ENCODE measurements around the gene MYO16.

The MYO16 gene

DNA sequence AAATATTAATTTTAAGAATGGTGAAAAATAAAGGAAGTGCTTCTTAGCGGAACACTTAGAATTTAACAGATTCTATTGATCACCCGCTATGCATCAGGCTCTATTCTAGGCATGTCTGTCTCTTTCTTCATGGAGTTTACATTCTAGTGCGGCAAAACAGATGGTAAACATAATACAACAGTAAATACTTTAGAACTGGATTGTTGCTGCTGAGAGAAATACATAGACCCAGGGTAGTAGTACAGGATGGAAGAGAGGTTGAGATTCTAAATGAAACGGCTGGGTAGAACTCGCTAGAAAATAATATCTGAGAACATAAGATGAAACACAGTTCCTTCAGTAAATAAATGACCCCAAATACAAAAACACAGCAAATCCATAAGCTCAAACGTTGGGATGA, 498.7 kb downstream of the MYO16 start:
- Histone ChIP-seq H3K4me2 (ENCODE audit: low read depth, low read length, poor library complexity, severe bottlenecking) (no peak overlapping the region), H3K36me3 (ENCODE audit: insufficient read depth, low read length) (no peaks in the 10 kb centered on the region), H3K4me1 (ENCODE audit: insufficient read depth, low read length, poor library complexity, severe bottlenecking) (peaks cover 39% of the 10 kb centered on the region), H3K4me3 (ENCODE audit: low read length, poor library complexity, severe bottlenecking) (no peak overlapping the region), H4K20me1 (ENCODE audit: insufficient read depth, low read length, poor library complexity, severe bottlenecking) (no peaks in the 10 kb centered on the region), H3K9me2 (replicated peaks; ENCODE audit: low read depth, low read length) (no peaks in the 10 kb centered on the region), H3F3A (ENCODE audit: low read depth) (peaks cover 4% of the 10 kb centered on the region), H3K9me3 (ENCODE audit: insufficient read depth, low read depth, low read length) (no peaks in the 10 kb centered on the region), H3K9ac (ENCODE audit: low read depth, low read length, poor library complexity, severe bottlenecking) (no peak overlapping the region), H2AFZ (ENCODE audit: low read length) (no peak overlapping the region), H3K27me3 (ENCODE audit: insufficient read depth, low read length, poor library complexity, severe bottlenecking) (no peaks in the 10 kb centered on the region), H3K79me2 (ENCODE audit: insufficient read depth, low read length) (no peaks in the 10 kb centered on the region)
- TF ChIP-seq, protein P1, sequence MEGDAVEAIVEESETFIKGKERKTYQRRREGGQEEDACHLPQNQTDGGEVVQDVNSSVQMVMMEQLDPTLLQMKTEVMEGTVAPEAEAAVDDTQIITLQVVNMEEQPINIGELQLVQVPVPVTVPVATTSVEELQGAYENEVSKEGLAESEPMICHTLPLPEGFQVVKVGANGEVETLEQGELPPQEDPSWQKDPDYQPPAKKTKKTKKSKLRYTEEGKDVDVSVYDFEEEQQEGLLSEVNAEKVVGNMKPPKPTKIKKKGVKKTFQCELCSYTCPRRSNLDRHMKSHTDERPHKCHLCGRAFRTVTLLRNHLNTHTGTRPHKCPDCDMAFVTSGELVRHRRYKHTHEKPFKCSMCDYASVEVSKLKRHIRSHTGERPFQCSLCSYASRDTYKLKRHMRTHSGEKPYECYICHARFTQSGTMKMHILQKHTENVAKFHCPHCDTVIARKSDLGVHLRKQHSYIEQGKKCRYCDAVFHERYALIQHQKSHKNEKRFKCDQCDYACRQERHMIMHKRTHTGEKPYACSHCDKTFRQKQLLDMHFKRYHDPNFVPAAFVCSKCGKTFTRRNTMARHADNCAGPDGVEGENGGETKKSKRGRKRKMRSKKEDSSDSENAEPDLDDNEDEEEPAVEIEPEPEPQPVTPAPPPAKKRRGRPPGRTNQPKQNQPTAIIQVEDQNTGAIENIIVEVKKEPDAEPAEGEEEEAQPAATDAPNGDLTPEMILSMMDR (conservative IDR thresholded peaks at IDR 0.05; ENCODE audit: low read length) = no peak
- no peak for TF ChIP-seq EZH2phosphoT487 (IDR thresholded peaks at IDR 0.05; ENCODE audit: borderline replicate concordance)

DNA sequence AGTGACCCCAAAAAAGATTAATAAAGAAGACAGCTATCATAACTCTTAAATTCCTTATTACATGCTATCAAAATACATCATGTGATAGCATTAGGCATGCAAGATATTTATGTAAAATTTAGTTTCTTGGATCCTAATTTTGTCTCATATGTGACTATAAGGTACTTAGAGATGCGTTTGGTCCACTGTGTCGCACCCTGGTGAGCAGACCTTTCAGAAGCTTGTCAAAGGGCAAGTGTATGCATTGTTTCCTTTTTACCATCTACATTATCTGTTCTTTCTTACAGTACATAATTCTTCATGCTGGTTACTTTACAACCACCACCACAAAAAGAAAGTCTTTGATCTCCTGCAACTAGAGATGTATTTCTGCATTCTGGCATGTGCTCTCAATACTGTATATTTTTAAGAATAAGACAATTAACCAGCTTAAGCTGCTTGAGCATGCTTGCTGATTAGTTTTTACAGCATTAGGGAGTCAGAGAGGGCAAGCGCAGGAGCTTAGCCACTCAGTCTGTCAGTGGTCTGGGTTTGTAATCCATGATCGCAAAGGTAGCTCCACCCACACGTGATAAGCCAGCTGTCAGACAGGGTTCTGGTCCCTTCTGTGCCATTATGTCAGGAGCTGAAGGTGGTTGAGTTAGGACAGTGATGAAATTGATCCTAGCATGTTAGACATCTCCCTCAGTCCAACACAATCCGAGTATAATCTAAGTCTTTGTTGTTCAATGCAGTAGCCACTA, 500.9 kb downstream of the MYO16 start:
- Histone ChIP-seq H3K4me1 (ENCODE audit: insufficient read depth, low read length, poor library complexity, severe bottlenecking) (peaks cover 48% of the 10 kb centered on the region), H4K20me1 (ENCODE audit: insufficient read depth, low read length, poor library complexity, severe bottlenecking) (no peaks in the 10 kb centered on the region), H3K36me3 (ENCODE audit: insufficient read depth, low read length) (no peaks in the 10 kb centered on the region), H3K4me3 (ENCODE audit: low read length, poor library complexity, severe bottlenecking) (no peak overlapping the region), H2AFZ (ENCODE audit: low read length) (peak overlapping the region; percentile 55), H3K27me3 (ENCODE audit: insufficient read depth, low read length, poor library complexity, severe bottlenecking) (no peaks in the 10 kb centered on the region), H3K4me2 (ENCODE audit: low read depth, low read length, poor library complexity, severe bottlenecking) (peak overlapping the region; percentile 56), H3F3A (ENCODE audit: low read depth) (peaks cover 4% of the 10 kb centered on the region), H3K9ac (ENCODE audit: low read depth, low read length, poor library complexity, severe bottlenecking) (peak overlapping the region; percentile 6), H3K9me2 (replicated peaks; ENCODE audit: low read depth, low read length) (no peaks in the 10 kb centered on the region), H3K79me2 (ENCODE audit: insufficient read depth, low read length) (no peaks in the 10 kb centered on the region), H3K9me3 (ENCODE audit: insufficient read depth, low read depth, low read length) (no peaks in the 10 kb centered on the region)
- TF ChIP-seq EZH2phosphoT487 (IDR thresholded peaks at IDR 0.05; ENCODE audit: borderline replicate concordance) = no peak
- TF ChIP-seq, protein P1 (conservative IDR thresholded peaks at IDR 0.05; ENCODE audit: low read length) = no peak

DNA sequence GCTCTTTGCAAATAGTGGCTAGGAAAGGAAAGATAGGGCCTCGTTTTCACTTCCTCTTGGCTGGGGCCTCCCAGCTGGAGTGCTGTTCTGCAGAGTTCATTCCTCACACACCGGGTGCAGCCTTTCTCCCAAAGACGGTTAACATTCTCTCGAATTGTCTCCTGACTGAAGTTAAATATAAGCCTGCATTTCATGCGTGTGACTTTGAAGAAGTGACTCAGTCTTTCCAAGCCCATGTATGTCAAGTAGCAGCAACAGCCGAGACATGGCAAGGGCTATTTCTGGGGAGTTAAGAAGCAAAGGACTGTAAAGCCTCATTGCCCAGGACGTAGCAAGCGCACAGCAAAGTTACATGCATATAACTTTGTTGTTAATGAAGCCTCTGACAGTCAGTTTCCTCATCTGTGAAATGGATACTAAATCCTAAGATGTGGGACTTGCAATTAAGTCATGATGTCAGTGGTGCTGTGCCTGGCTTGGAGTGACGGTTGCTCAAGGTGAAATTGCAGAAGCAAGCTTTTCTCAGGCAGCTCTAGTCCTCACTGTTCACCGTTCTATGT, 502.4 kb downstream of the MYO16 start:
- H3K4me2 ChIP-seq (ENCODE audit: low read depth, low read length, poor library complexity, severe bottlenecking) = peak overlapping the region; percentile 56
- H2AFZ ChIP-seq (ENCODE audit: low read length) = peak overlapping the region; percentile 10; the same call in 1 of the 2 replicates
- TF ChIP-seq EZH2phosphoT487 (IDR thresholded peaks at IDR 0.05; ENCODE audit: borderline replicate concordance) = no peak
- TF ChIP-seq, protein P1 (conservative IDR thresholded peaks at IDR 0.05; ENCODE audit: low read length) = no peak
- peaks cover 4% of the 10 kb centered on the region for H3F3A ChIP-seq (ENCODE audit: low read depth)
- H4K20me1 ChIP-seq (ENCODE audit: insufficient read depth, low read length, poor library complexity, severe bottlenecking) = no peaks in the 10 kb centered on the region
- H3K4me3 ChIP-seq (ENCODE audit: low read length, poor library complexity, severe bottlenecking) = peak overlapping the region; percentile 39
- no peaks in the 10 kb centered on the region for H3K27me3 ChIP-seq (ENCODE audit: insufficient read depth, low read length, poor library complexity, severe bottlenecking)
- peaks cover 48% of the 10 kb centered on the region for H3K4me1 ChIP-seq (ENCODE audit: insufficient read depth, low read length, poor library complexity, severe bottlenecking)
- no peaks in the 10 kb centered on the region for H3K9me2 ChIP-seq (replicated peaks; ENCODE audit: low read depth, low read length)
- no peaks in the 10 kb centered on the region for H3K36me3 ChIP-seq (ENCODE audit: insufficient read depth, low read length)
- H3K9ac ChIP-seq (ENCODE audit: low read depth, low read length, poor library complexity, severe bottlenecking) = peak overlapping the region; percentile 36
- H3K79me2 ChIP-seq (ENCODE audit: insufficient read depth, low read length) = no peaks in the 10 kb centered on the region
- no peaks in the 10 kb centered on the region for H3K9me3 ChIP-seq (ENCODE audit: insufficient read depth, low read depth, low read length)
